Mesodermal cell (in vitro differentiated cells): ENCODE measurements around the gene KLHDC7B.

Experiments
- H3K27ac ChIP-seq: 2 replicates; pipeline ENCODE4 v1.7.0; 2013; ENCODE audit warnings: mild to moderate bottlenecking, low read depth, low read length, moderate library complexity; ENCODE audit not compliant: severe bottlenecking
- H3K36me3 ChIP-seq: 2 replicates; pipeline ENCODE4 v1.7.1; 2013; ENCODE audit warnings: mild to moderate bottlenecking, low read length, moderate library complexity; ENCODE audit not compliant: control insufficient read depth, insufficient read depth
- H3K4me1 ChIP-seq: one replicate; pipeline ENCODE4 v1.7.1; 2013; ENCODE audit warnings: mild to moderate bottlenecking, low read length; ENCODE audit not compliant: insufficient read depth, control insufficient read depth, poor library complexity, severe bottlenecking
- H3K4me3 ChIP-seq: 2 replicates; pipeline ENCODE4 v1.7.0; 2013; ENCODE audit warnings: low read length, control low read depth, mild to moderate bottlenecking; ENCODE audit not compliant: insufficient read depth, poor library complexity, severe bottlenecking; ENCODE audit errors: extremely low read depth
- H3K9me3 ChIP-seq: 2 replicates; pipeline ENCODE4 v1.7.1; 2013; ENCODE audit warnings: mild to moderate bottlenecking, low read length, moderate library complexity; ENCODE audit not compliant: control insufficient read depth
- WGBS, 2 experiments: methylation state at CpG; one replicate each; pipeline ENCODE4 v1.1.5; 2013; ENCODE audit warnings: missing lambda C conversion rate in 2 of 2; ENCODE audit not compliant: insufficient coverage in 2 of 2; 5-methylcytosine and 5-hydroxymethylcytosine counted together

KLHDC7B gene

GRCh38 chr22:50577987-50578775 lies 32.5 kb downstream of the KLHDC7B start, which contains the start of gene CPT1B:
TSS of gene CPT1B (minus strand) at chr22:50578427. CDS start at chr22:50577915, 512 bp downstream.
- H3K4me1 ChIP-seq: peaks cover 6% of the 10 kb centered on the region
- H3K36me3 ChIP-seq: peaks cover 52% of the 10 kb centered on the region
- no peaks in the 10 kb centered on the region for H3K9me3 ChIP-seq
- no peak within 1 kb of the TSS for H3K27ac ChIP-seq
- WGBS, 2 experiments: 94 to 96% methylated on average over 45 to 56 of the region's 63 CpGs
- no peak within 1 kb of the TSS for H3K4me3 ChIP-seq

- no peak overlapping the region for H3K27ac ChIP-seq
- peaks cover 6% of the 10 kb centered on the region for H3K4me1 ChIP-seq
- WGBS, 2 experiments: 94 to 96% methylated on average over 3 to 5 of the region's 8 CpGs
- no peak overlapping the region for H3K4me3 ChIP-seq
- H3K9me3 ChIP-seq: no peaks in the 10 kb centered on the region
- H3K36me3 ChIP-seq: peaks cover 51% of the 10 kb centered on the region
Measured at GRCh38 chr22:50578776-50579310, 33.1 kb downstream of the KLHDC7B start.

DNA sequence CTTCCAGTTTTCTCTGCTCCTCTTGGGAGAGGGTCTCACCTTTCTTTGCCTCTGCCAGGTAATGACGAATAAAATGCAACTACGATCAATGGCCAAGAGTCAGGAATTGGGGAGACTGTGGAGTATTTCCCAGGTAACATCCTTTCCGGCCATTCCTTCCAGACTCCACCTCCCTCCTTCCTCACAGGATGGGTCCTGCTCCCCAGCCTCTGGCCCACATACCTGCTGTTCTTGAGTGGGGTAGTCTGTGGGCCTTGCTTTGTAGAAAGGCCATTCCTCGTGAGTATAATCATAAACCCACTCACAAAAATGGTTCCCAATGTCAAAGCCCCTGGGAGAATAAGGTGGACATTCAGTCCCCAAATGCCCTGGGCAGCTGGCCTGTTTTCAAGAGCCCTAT lies 34.1 kb downstream of the KLHDC7B start:
- Histone ChIP-seq H3K4me3 (no peak overlapping the region), H3K4me1 (peaks cover 6% of the 10 kb centered on the region), H3K9me3 (no peaks in the 10 kb centered on the region), H3K36me3 (peaks cover 47% of the 10 kb centered on the region), H3K27ac (no peak overlapping the region)
- 93% methylated on average over 3 of the region's 4 CpGs; no CpG with 5 or more reads in 1 of the 2 experiments for WGBS, 2 experiments

DNA sequence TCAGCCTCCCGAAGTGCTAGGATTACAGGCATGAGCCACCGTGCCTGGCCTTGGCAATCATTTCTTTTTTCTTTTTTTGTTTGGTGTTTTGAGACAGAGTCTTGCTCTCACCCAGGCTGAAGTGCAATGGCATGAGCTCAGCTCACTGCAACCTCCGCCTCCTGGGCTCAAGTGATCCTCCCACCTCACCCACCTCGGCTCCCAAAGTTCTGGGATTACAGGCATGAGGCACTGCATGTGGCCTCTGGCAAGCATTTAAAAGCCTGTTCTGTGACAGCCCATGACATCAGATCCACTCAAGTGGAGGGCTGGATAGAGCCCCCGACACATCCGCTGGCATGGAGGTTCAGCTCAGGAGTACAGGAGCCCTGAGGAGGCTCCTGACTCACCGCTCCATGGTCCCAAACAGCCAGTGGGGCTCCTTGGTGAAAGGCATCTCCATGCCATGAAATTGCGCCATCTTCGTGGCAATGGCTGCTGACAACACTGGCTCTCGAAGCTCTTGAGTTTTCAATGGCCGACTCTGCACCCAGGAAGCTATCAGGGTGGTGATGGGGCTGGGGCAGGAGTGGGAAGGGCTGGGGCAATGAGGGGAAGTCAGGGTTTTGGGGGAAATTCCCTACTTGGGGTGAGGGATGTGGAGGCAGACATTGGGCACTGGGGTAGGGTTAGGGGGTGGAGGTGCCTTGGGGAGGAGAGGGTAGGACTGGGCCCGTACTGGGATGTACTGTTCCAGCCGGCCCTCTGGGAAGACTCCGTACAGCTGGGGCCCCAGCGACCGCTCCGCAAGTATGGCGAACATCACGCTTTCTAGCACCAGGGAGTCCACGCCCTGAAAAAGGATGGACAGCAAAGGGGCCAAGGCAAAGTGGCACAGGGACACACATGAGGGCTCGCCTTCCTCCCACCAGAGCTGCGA lies 35.6 kb downstream of the KLHDC7B start:
- H3K4me1 ChIP-seq: peaks cover 6% of the 10 kb centered on the region
- H3K36me3 ChIP-seq: peaks cover 40% of the 10 kb centered on the region
- H3K9me3 ChIP-seq: no peaks in the 10 kb centered on the region
- H3K27ac ChIP-seq: no peak overlapping the region
- 94 to 98% methylated on average over 22 of the region's 22 CpGs for WGBS, 2 experiments
- peak overlapping the region; percentile 75 for H3K4me3 ChIP-seq

GRCh38 chr22:50581950-50582492 lies 36.3 kb downstream of the KLHDC7B start:
- peak overlapping the region; percentile 92 for H3K27ac ChIP-seq
- H3K4me3 ChIP-seq: peak overlapping the region; percentile 75
- WGBS, 2 experiments: 9 to 14% methylated on average over 15 to 34 of the region's 39 CpGs
- peaks cover 35% of the 10 kb centered on the region for H3K36me3 ChIP-seq
- H3K4me1 ChIP-seq: peaks cover 6% of the 10 kb centered on the region
- no peaks in the 10 kb centered on the region for H3K9me3 ChIP-seq

DNA sequence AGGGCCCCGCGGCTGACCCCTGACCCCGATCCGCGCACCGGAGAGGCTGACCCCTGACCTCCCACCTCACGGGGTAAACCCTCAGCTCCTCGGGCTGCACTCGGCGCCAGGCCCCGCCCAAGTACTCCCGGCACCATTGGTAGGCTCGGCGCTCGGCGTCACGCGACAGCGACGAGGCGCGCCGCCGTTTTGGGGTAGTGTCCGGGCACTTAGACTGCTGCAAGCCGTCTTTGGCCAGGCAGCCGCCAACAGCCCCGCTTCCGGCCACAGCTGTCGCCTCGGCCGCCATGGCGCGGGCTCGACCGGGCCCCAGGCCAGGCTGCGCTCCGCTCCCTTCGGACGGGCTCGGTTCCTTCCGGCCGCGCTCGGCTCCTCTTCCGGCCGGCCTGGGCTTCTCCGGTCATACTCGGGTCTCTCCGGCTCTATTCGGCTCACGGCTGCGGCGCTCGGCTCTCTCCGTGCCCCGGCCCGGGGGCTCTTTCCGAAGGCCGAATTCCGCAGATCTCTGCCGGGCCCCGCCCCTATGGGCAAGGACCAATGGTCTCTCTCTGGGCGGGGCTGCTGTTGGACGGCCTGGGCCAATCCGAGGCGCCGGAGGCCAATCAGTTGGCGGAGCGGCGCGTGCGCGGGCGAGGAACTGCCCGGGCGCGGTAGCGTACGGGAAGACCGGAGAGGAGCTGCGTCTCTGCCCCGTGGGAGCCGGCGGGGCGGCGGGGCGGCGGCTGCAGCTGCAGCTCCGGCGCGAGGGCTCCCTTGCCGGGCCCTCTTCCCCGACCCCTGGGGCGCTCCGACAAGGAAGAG lies 37.0 kb downstream of the KLHDC7B start, which contains the start of gene CHKB:
TSS of gene CHKB (minus strand) at position 357 of the 801 bp plus-strand sequence. CDS start at position 289, 68 bp downstream.
- Histone ChIP-seq H3K4me1 (peaks cover 6% of the 10 kb centered on the region), H3K27ac (peak within 1 kb of the TSS; percentile 92), H3K4me3 (peak within 1 kb of the TSS; percentile 75), H3K36me3 (peaks cover 33% of the 10 kb centered on the region), H3K9me3 (no peaks in the 10 kb centered on the region)
- 0 to 1% methylated on average over 88 to 96 of the region's 96 CpGs for WGBS, 2 experiments

DNA sequence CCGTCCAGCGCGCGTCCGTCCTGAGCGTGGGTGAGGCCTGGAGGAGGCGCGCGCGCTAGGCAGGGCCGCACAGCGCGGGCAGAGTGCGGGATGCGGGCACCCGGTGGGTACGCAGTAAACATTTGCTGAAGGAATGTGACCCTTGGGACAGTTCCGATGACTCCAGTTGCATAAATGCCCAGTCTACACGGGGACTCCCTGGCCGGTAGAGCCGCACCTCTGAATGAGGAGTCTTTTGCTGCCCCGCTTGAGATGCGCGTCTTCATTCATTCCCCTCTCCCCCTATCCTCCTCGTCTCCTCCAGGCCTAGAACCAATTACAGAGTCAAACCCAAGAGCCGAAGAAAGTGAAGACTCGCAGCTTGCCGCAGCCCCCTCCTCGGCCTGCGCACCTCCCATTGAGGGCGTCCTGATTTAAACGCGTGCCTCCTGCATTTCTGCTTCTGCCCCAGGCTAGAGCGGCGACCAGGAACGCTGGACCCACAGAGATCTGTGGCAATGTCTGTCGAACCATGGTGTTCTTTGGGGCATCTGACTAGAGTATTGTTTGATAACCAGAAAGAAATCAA lies 37.7 kb downstream of the KLHDC7B start:
- Histone ChIP-seq H3K4me1 (peaks cover 6% of the 10 kb centered on the region), H3K4me3 (peak overlapping the region; percentile 75), H3K9me3 (no peaks in the 10 kb centered on the region), H3K36me3 (peaks cover 33% of the 10 kb centered on the region), H3K27ac (no peak overlapping the region)
- WGBS, 2 experiments: 4 to 5% methylated on average over 31 to 32 of the region's 37 CpGs

DNA sequence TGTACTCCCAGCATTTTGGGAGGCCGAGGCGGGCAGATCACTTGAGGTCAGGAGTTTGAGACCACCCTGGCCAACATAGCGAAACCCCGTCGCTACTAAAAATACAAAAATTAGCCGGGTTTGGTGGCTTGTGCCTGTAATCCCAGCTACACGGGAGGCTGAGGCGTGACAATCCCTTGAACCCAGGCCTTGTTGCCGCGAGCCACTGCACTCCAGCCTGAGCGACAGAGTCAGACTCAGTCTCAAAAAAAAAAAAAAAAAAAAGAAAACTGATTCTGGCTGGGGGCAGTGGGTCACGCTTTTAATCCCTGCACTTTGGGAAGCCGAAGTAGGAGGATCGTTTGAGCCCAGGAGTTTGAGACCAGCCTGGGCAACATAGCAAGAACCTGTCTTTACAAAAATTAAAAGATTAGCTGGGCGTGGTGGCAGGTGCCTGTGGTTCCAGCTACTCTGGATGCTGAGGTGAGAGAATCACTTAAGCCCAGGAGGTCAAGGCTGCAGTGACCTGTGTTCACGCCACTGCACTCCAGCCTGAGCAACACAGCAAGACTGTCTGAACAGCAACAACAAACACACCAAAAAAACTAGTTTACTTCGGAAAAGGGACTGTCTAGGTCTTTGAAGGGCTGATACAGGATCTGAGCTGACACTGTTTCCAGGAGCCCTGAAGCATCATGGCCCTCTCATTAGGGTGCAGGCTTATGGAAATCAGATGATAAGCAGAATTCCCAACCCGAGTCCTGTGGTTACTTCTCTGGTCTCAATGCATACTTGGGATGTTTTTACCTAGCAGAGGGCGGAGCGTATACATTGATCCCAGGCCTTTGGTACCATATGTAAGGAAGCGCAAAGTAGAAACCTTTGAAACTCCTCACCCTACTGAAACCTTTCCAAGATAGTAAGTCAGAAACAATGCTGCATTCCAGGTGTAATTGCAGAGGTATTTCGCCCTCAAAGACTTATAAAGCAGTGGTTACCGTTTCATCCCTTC lies 38.7 kb downstream of the KLHDC7B start:
- WGBS, 2 experiments: 89 to 94% methylated on average over 19 to 22 of the region's 23 CpGs
- Histone ChIP-seq H3K9me3 (no peaks in the 10 kb centered on the region), H3K4me3 (peak overlapping the region; percentile 75)

GRCh38 chr22:50585238-50585637 lies 39.5 kb downstream of the KLHDC7B start:
- 90 to 94% methylated on average over 3 of the region's 3 CpGs for WGBS, 2 experiments
- Histone ChIP-seq H3K4me3 (no peak overlapping the region), H3K9me3 (no peaks in the 10 kb centered on the region)

More for the DNA sequence above, 38.7 kb downstream of the KLHDC7B start:
- Histone ChIP-seq H3K36me3 (peaks cover 23% of the 10 kb centered on the region), H3K4me1 (peaks cover 6% of the 10 kb centered on the region), H3K27ac (no peak overlapping the region)

More at GRCh38 chr22:50585238-50585637, 39.5 kb downstream of the KLHDC7B start:
- peaks cover 6% of the 10 kb centered on the region for H3K4me1 ChIP-seq
- H3K36me3 ChIP-seq: peaks cover 15% of the 10 kb centered on the region
- no peak overlapping the region for H3K27ac ChIP-seq
